Common myeloid progenitor, CD34-positive (primary cell): ENCODE data around the gene TRIM36. TPM values are rescaled to one million over a fixed set of nuclear protein-coding genes. Genes with fewer than 3 reads are reported as not detected.

Experiments used
- CTCF ChIA-PET: fragments of 350-600 bp; sonication (Branson Sonifier 250); formaldehyde crosslinking; loops from one replicate; lab custom pipeline; 2021; ENCODE audit warnings: antibody characterized with exemption; lab: Charles Lee
- POLR2A ChIA-PET: fragments of 350-600 bp; sonication (Branson Sonifier 250); formaldehyde crosslinking; loops from one replicate; lab custom pipeline; 2021; ENCODE audit warnings: antibody characterized with exemption; lab: Charles Lee
- DNase-seq, 3 donors: peaks; one replicate each; pipeline versions ENCODE4 v3.0.0 to v3.0.0-alpha.2; 2013
- H3K27ac ChIP-seq, 2 experiments: 1 replicate in 1 of 2; 2 replicates in 1 of 2; pipeline ENCODE4 v1.7.0; 2013; ENCODE audit warnings: inconsistent platforms in 2 of 2, low read length in 2 of 2, mild to moderate bottlenecking in 2 of 2, low read depth in 1 of 2, moderate library complexity in 1 of 2; ENCODE audit not compliant: severe bottlenecking in 2 of 2, insufficient read depth in 1 of 2, poor library complexity in 1 of 2
- H3K27me3 ChIP-seq, 5 experiments: replicated peaks in 2 of 5; 1 replicate in 3 of 5; 2 replicates in 2 of 5; pipeline versions ENCODE4 v1.6.1 to v1.7.0; 2013; ENCODE audit warnings: low read length in 4 of 5, mild to moderate bottlenecking in 2 of 5, moderate library complexity in 2 of 5, inconsistent platforms in 1 of 5; ENCODE audit not compliant: insufficient read depth in 5 of 5, control insufficient read depth in 4 of 5
- H3K36me3 ChIP-seq, 4 experiments: 1 replicate in 2 of 4; 2 replicates in 2 of 4; pipeline versions ENCODE4 v1.6.1 to v1.7.0; 2013; ENCODE audit warnings: low read length in 3 of 4, control low read depth in 1 of 4, mild to moderate bottlenecking in 1 of 4; ENCODE audit not compliant: control insufficient read depth in 4 of 4, insufficient read depth in 4 of 4
- H3K4me1 ChIP-seq, 4 experiments: 1 replicate in 3 of 4; 2 replicates in 1 of 4; pipeline versions ENCODE4 v1.6.1 to v1.7.1; 2013; ENCODE audit warnings: low read length in 3 of 4, mild to moderate bottlenecking in 3 of 4, control low read depth in 1 of 4, inconsistent platforms in 1 of 4, moderate library complexity in 1 of 4; ENCODE audit not compliant: control insufficient read depth in 4 of 4, insufficient read depth in 4 of 4; ENCODE audit errors: control extremely low read depth in 1 of 4
- H3K4me3 ChIP-seq, 7 experiments: 1 replicate in 4 of 7; 2 replicates in 3 of 7; pipeline versions ENCODE4 v1.5.1 to v1.7.0; 2013; ENCODE audit warnings: mild to moderate bottlenecking in 7 of 7, low read length in 6 of 7, moderate library complexity in 6 of 7, inconsistent platforms in 2 of 7, low read depth in 2 of 7, control low read depth in 1 of 7; ENCODE audit not compliant: insufficient read depth in 4 of 7, control insufficient read depth in 1 of 7; ENCODE audit errors: extremely low read depth in 1 of 7
- H3K9me3 ChIP-seq, 5 experiments: 1 replicate in 4 of 5; 2 replicates in 1 of 5; pipeline versions ENCODE4 v1.6.1 to v1.7.1; 2013; ENCODE audit warnings: low read length in 4 of 5, mild to moderate bottlenecking in 2 of 5, inconsistent platforms in 1 of 5, low read depth in 1 of 5, moderate library complexity in 1 of 5; ENCODE audit not compliant: control insufficient read depth in 4 of 5, insufficient read depth in 2 of 5; ENCODE audit errors: control extremely low read depth in 1 of 5
- WGBS: methylation state at CpG from one replicate; pipeline ENCODE4 v1.1.5; 2013; ENCODE audit not compliant: insufficient coverage; 5-methylcytosine and 5-hydroxymethylcytosine counted together
- polyA plus RNA-seq: library from polyadenylated mRNA; unstranded; fragments of 120-200 nt; gene quantifications from one replicate; pipeline ENCODE4 v1.2.1, GENCODE V29; 2013

The TRIM36 gene, protein sequence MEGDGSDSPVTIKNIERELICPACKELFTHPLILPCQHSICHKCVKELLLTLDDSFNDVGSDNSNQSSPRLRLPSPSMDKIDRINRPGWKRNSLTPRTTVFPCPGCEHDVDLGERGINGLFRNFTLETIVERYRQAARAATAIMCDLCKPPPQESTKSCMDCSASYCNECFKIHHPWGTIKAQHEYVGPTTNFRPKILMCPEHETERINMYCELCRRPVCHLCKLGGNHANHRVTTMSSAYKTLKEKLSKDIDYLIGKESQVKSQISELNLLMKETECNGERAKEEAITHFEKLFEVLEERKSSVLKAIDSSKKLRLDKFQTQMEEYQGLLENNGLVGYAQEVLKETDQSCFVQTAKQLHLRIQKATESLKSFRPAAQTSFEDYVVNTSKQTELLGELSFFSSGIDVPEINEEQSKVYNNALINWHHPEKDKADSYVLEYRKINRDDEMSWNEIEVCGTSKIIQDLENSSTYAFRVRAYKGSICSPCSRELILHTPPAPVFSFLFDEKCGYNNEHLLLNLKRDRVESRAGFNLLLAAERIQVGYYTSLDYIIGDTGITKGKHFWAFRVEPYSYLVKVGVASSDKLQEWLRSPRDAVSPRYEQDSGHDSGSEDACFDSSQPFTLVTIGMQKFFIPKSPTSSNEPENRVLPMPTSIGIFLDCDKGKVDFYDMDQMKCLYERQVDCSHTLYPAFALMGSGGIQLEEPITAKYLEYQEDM
- polyA plus RNA-seq: 0.13 TPM

DNA sequence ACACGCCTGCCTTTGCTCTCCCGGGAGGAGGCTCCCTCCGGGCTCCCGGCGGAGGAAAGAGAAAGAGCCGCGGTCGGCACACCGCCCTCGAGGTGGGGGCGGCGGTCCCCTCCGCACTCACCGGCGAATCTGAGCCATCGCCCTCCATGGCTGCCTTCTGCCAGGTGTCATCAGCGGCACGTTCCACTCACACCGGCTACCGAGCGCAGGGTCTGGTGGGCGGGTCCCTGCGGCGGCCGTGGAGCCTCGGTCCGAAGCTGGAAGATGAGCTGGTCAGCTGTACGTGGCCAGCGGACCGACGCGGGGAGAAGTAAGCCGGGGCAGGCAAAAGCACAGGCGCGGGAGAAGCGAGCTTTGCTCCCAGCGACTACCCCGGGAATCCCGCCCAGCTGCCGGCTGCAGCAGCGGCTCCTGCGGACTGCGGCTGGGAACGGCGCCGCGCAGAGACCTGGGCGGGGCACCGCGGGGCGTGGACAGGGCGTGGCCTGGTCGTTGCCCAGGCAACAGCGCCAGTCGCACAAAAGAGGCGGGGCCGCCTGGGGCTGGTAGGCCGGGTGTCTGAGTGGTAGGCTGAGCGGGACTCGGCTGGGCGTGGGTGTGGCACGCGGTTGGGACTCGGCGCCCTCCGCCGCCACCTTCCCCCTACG lies at the start of gene TRIM36:
TSS of gene TRIM36 (minus strand) at position 422 of the 647 bp plus-strand sequence. CDS start at position 148, 274 bp downstream.
- ChIA-PET POLR2A (interaction anchor here (1.5 kb wide), 1 partner anchor 10 kb away, joined by 3 read pairs; no protein-coding TSS in a partner anchor), CTCF (interaction anchor here (1.0 kb wide), 1 partner anchor 12 kb away, joined by 3 read pairs; no protein-coding TSS in a partner anchor)
- peak; percentile 87 to 92 (median 91) for DNase-seq
- H3K4me1 ChIP-seq: peaks cover 6 to 25% (median 22%) of the 10 kb centered on the region in 4 experiments
- H3K9me3 ChIP-seq: peaks cover 0 to 28% (median 25%) of the 10 kb centered on the region in 5 experiments
- no peaks in the 10 kb centered on the region for H3K36me3 ChIP-seq
- H3K27me3 ChIP-seq: peaks cover 15 to 96% (median 35%) of the 10 kb centered on the region in 5 experiments
- WGBS: 0% methylated on average over 42 of the region's 68 CpGs
- peak within 1 kb of the TSS; percentile 35 to 78 (median 71) for H3K4me3 ChIP-seq
- H3K27ac ChIP-seq: no peak within 1 kb of the TSS

DNA sequence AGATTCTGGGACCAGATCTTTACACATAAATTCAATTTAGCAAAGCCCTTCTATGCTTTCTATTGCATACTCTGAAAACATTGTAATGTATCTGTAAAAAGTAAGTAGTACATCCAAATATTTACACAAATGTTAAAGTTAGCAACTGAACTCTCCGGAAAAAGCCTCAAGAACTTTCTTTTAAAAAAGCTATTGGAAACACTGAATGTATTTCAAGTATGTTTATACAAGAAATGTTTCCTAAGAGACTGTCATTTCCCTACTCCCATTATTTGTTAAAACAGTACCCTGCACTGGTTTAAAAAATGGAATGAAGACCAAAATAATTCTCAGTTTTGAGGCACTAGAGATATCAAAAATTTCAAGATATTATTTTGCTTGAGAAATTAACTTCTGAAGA lies 44.8 kb upstream of the TRIM36 start:
- ChIA-PET POLR2A (interaction anchor here (0.6 kb wide), 1 partner anchor 33 kb away, joined by 3 read pairs; no protein-coding TSS in a partner anchor), CTCF (no interaction called here)
- Histone ChIP-seq H3K9me3 (no peaks in the 10 kb centered on the region), H3K36me3 (peaks cover 8 to 27% (median 12%) of the 10 kb centered on the region in 4 experiments), H3K4me3 (no peak overlapping the region), H3K27me3 (no peaks in the 10 kb centered on the region), H3K27ac (no peak overlapping the region), H3K4me1 (peaks cover 0 to 6% (median under 1%) of the 10 kb centered on the region in 4 experiments)
- DNase-seq: no peak
- WGBS: no CpG with 5 or more reads among the region's 1 CpG

DNA sequence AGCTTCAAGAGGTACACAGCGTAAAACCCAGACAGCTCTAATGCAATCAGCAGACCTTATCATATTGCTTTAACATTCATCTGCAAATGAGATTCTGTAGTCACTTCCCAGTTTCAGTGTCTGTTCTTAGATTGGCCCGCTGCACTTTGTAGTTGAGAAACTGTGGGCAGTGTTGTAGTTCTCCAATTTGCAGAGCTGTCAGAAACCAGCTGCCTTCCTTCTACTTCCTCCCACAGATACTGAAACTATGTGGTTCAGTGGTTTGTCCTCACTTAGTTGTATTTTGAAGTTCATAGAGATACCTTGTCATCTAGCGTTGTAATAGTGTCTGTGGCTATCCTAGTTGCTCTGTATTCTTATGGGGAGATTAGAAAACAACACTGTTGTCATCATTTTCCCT lies 39.6 kb upstream of the TRIM36 start:
- Histone ChIP-seq H3K9me3 (no peaks in the 10 kb centered on the region), H3K27me3 (no peaks in the 10 kb centered on the region), H3K4me3 (no peak overlapping the region), H3K27ac (no peak overlapping the region), H3K36me3 (peaks cover 2 to 9% (median 5%) of the 10 kb centered on the region in 4 experiments), H3K4me1 (peaks cover 0 to 15% (median 6%) of the 10 kb centered on the region in 4 experiments)
- CTCF ChIA-PET: no interaction called here
- WGBS: 0% methylated on average over 2 of the region's 3 CpGs
- POLR2A ChIA-PET: no interaction called here
- peak; percentile 74 to 95 (median 93) for DNase-seq

DNA sequence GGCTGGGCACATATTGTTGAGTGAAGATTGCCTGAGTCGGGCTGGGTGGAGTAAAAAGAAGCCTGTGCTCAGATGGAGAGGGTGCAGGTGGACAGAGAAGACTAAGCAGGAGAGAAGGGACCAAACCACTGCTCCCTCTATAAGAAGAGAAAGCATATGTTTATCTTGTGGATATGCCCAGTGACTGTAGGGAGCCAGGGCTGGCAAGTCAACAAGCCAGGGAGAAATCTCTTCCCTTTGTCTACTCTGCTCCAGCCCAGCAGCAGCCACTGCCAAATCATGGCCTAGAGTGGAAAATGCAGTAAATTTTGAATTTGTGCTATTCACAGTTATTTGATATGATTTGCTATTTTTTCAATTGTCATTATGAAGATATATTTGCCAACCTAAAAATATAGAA lies 33.2 kb upstream of the TRIM36 start:
- DNase-seq: no peak
- CTCF ChIA-PET: no interaction called here
- no peaks in the 10 kb centered on the region for H3K4me1 ChIP-seq
- no peaks in the 10 kb centered on the region for H3K27me3 ChIP-seq
- H3K36me3 ChIP-seq: peaks cover 0 to 2% (median 0%) of the 10 kb centered on the region in 4 experiments
- peaks cover 0 to 2% (median 0%) of the 10 kb centered on the region in 5 experiments for H3K9me3 ChIP-seq
- H3K27ac ChIP-seq: no peak overlapping the region
- WGBS: 100% methylated on average over 1 of the region's 1 CpG
- POLR2A ChIA-PET: no interaction called here
- H3K4me3 ChIP-seq: no peak overlapping the region

DNA sequence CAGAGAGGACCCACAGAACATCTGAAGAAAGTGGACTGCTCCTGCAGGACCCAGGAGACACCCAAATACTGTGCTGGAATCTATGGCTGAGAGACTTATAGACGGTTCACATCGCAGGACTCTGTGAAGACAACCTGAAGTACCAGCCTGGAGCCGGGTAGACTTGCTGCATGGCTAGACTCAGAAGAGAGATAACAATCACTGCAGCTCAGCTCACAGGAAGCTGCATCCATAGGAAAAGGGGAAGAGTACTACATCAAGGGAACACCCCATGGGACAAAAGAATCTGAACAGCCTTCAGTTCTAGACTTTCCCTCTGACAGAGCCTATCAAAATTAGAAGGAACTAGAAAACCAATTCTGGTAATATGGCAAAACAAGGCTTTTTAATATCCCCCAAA lies 26.5 kb upstream of the TRIM36 start:
- Histone ChIP-seq H3K27me3 (peaks cover 0 to 5% (median 0%) of the 10 kb centered on the region in 5 experiments), H3K9me3 (peaks cover 0 to 2% (median 0%) of the 10 kb centered on the region in 5 experiments), H3K4me3 (no peak overlapping the region), H3K27ac (no peak overlapping the region), H3K36me3 (no peaks in the 10 kb centered on the region), H3K4me1 (no peaks in the 10 kb centered on the region)
- DNase-seq: no peak
- ChIA-PET POLR2A (no interaction called here), CTCF (no interaction called here)
- 88% methylated on average over 3 of the region's 3 CpGs for WGBS

DNA sequence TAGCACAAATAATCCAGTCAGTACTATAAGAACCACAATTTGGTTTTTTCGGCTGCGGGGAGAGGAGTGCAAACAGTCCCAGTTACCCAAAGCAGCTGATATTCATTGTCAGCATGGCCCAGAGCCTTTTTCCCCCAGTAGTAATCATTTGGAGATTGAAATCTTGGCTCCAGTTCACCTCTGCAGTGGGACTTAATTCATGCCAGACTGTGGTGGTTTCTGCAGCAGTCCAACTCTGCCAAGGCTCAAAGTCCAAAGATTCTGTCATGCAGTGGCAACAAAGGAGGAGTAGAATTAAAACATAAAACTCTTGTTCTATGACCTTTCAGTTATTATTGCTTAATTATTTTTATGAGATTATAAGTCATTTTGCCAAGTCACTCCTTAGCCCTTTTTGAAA lies 25.0 kb upstream of the TRIM36 start:
- CTCF ChIA-PET: no interaction called here
- Histone ChIP-seq H3K4me3 (no peak overlapping the region), H3K36me3 (no peaks in the 10 kb centered on the region), H3K9me3 (peaks cover 0 to 1% (median 0%) of the 10 kb centered on the region in 5 experiments), H3K4me1 (no peaks in the 10 kb centered on the region), H3K27ac (no peak overlapping the region), H3K27me3 (peaks cover 0 to 10% (median 2%) of the 10 kb centered on the region in 5 experiments)
- POLR2A ChIA-PET: no interaction called here
- DNase-seq: no peak
- 100% methylated on average over 2 of the region's 2 CpGs for WGBS
